Endothelial cell (in vitro differentiated cells): ENCODE results near the gene CFAP57. TPM values are rescaled to one million over a fixed set of nuclear protein-coding genes. Genes with fewer than 3 reads are reported as not detected.
A peak's percentile ranks its signal among the peaks of the same experiment; 100 is the strongest.

Experiments
- DNase-seq: peaks from one replicate; pipeline ENCODE4 v3.0.0; 2021; ENCODE audit warnings: low spot score
- H3K27ac Mint-ChIP-seq: one replicate; pipeline ENCODE4 v1.8.0; 2021; ENCODE audit warnings: mixed read lengths, inconsistent platforms; ENCODE audit not compliant: unreplicated experiment
- H3K27me3 Mint-ChIP-seq: one replicate; pipeline ENCODE4 v1.8.0; 2021; ENCODE audit warnings: mild to moderate bottlenecking, moderate library complexity, mixed read lengths, inconsistent platforms; ENCODE audit not compliant: unreplicated experiment
- H3K36me3 Mint-ChIP-seq: one replicate; pipeline ENCODE4 v1.8.0; 2021; ENCODE audit warnings: mild to moderate bottlenecking, low read depth, mixed read lengths, inconsistent platforms; ENCODE audit not compliant: unreplicated experiment
- H3K4me1 Mint-ChIP-seq: one replicate; pipeline ENCODE4 v1.8.0; 2021; ENCODE audit warnings: mild to moderate bottlenecking, mixed read lengths, inconsistent platforms; ENCODE audit not compliant: unreplicated experiment
- H3K4me3 Mint-ChIP-seq: one replicate; pipeline ENCODE4 v1.8.0; 2021; ENCODE audit warnings: mild to moderate bottlenecking, mixed read lengths, inconsistent platforms; ENCODE audit not compliant: unreplicated experiment
- H3K9me3 Mint-ChIP-seq: one replicate; pipeline ENCODE4 v1.8.0; 2021; ENCODE audit warnings: mixed read lengths, inconsistent platforms; ENCODE audit not compliant: unreplicated experiment
- CTCF ChIP-seq: fragments of 200-600 bp; sonication (generic); IDR thresholded peaks from one replicate; pipeline ENCODE4 v1.5.0; 2021; ENCODE audit warnings: antibody characterized with exemption; ENCODE audit not compliant: unreplicated experiment
- long read RNA-seq: library from polyadenylated mRNA; unstranded; transcript quantifications from one replicate; pipeline ENCODE4 v2.0.0, GENCODE V29; 2020; ENCODE audit not compliant: unreplicated experiment
- total RNA-seq: library from RNA; stranded (reverse); fragmentation: NEBNext Ultra II Directional; extraction: Animal tissue kit (Norgen Biotek cat#: 25700); gene quantifications from one replicate; pipeline ENCODE4 v1.2.1, GENCODE V29; 2021; ENCODE audit not compliant: unreplicated experiment

The CFAP57 gene
- 0.49 TPM for total RNA-seq
- long read RNA-seq: 0 reads

GRCh38 chr1:43171876-43172526 lies at the start of gene CFAP57, which contains the start of gene EBNA1BP2:
Gene CFAP57 (plus strand): TSS chr1:43172330. CDS start chr1:43172754, 424 bp downstream.
Gene EBNA1BP2 (minus strand): TSS chr1:43172290. CDS start chr1:43172118, 172 bp downstream.
- DNase-seq: peak; percentile 85
- Mint-ChIP-seq H3K27ac (peak within 1 kb of the TSS; percentile 96), H3K4me3 (peak within 1 kb of the TSS; percentile 97), H3K27me3 (peaks cover 2% of the 10 kb centered on the region), H3K4me1 (peaks cover 6% of the 10 kb centered on the region), H3K9me3 (no peaks in the 10 kb centered on the region), H3K36me3 (peaks cover 38% of the 10 kb centered on the region)
- no peak for TF ChIP-seq CTCF

GRCh38 chr1:43123031-43123430 lies 49.1 kb upstream of the CFAP57 start:
- TF ChIP-seq CTCF: no peak
- no peak for DNase-seq
- Mint-ChIP-seq H3K4me1 (peaks cover 9% of the 10 kb centered on the region), H3K4me3 (no peak overlapping the region), H3K9me3 (no peaks in the 10 kb centered on the region), H3K27me3 (no peaks in the 10 kb centered on the region), H3K36me3 (peaks cover 4% of the 10 kb centered on the region), H3K27ac (no peak overlapping the region)

- no peak for TF ChIP-seq CTCF
- no peak overlapping the region for H3K4me3 Mint-ChIP-seq
- no peaks in the 10 kb centered on the region for H3K27me3 Mint-ChIP-seq
- H3K27ac Mint-ChIP-seq: no peak overlapping the region
- no peak for DNase-seq
- peaks cover 12% of the 10 kb centered on the region for H3K4me1 Mint-ChIP-seq
- H3K36me3 Mint-ChIP-seq: no peaks in the 10 kb centered on the region
- H3K9me3 Mint-ChIP-seq: no peaks in the 10 kb centered on the region
These were observed 43.3 kb upstream of the CFAP57 start for GRCh38 chr1:43128816-43129215.

GRCh38 chr1:43129426-43129825 lies 42.7 kb upstream of the CFAP57 start:
- H3K9me3 Mint-ChIP-seq: no peaks in the 10 kb centered on the region
- DNase-seq: no peak
- H3K4me3 Mint-ChIP-seq: no peak overlapping the region
- TF ChIP-seq CTCF: no peak
- peaks cover 5% of the 10 kb centered on the region for H3K36me3 Mint-ChIP-seq
- H3K27me3 Mint-ChIP-seq: no peaks in the 10 kb centered on the region
- peaks cover 12% of the 10 kb centered on the region for H3K4me1 Mint-ChIP-seq
- H3K27ac Mint-ChIP-seq: no peak overlapping the region

- TF ChIP-seq CTCF: no peak
- peaks cover 5% of the 10 kb centered on the region for H3K36me3 Mint-ChIP-seq
- H3K27me3 Mint-ChIP-seq: no peaks in the 10 kb centered on the region
- H3K4me1 Mint-ChIP-seq: peaks cover 12% of the 10 kb centered on the region
- no peak overlapping the region for H3K27ac Mint-ChIP-seq
- H3K9me3 Mint-ChIP-seq: no peaks in the 10 kb centered on the region
- no peak for DNase-seq
- H3K4me3 Mint-ChIP-seq: no peak overlapping the region
These were observed 38.1 kb upstream of the CFAP57 start for GRCh38 chr1:43134068-43134467.
